ENCODE measurements around the gene RAB10.

- no peak for TF ChIP-seq POLR2A (IDR thresholded peaks at IDR 0.05; ENCODE audit: low read depth, low read length)
- no peak for TF ChIP-seq SPI1 (IDR thresholded peaks at IDR 0.05; ENCODE audit: low read depth, low read length)
- no peak for TF ChIP-seq POLR2AphosphoS5 (IDR thresholded peaks at IDR 0.05; ENCODE audit: low read depth, low read length)
- TF ChIP-seq POU2F2 (IDR thresholded peaks at IDR 0.05; ENCODE audit: low read depth, low read length), result no peak
Measured at GRCh38 chr2:26010943-26011342, 22.9 kb upstream of the RAB10 start.

Measured in GM12891 (cell line).